Glomerular visceral epithelial cell (primary cell): ENCODE data around the gene TPT1.
"Not testable (repeated sequence)": the region's sequence is repeated elsewhere in the genome, so short reads cannot be mapped to it uniquely, and the experiment has no call there.

Experiments used
- DNase-seq: peaks from one replicate; pipeline ENCODE4 v3.0.0-alpha.2; 2016; ENCODE audit errors: extremely low spot score

Gene TPT1

GRCh38 chr13:45341034-45341798 is at the start of gene TPT1:
Gene TPT1, minus strand, starts transcription at chr13:45341183. Its CDS starts 114 bp downstream, at chr13:45341069.
- DNase-seq, result peak; percentile 100

DNA sequence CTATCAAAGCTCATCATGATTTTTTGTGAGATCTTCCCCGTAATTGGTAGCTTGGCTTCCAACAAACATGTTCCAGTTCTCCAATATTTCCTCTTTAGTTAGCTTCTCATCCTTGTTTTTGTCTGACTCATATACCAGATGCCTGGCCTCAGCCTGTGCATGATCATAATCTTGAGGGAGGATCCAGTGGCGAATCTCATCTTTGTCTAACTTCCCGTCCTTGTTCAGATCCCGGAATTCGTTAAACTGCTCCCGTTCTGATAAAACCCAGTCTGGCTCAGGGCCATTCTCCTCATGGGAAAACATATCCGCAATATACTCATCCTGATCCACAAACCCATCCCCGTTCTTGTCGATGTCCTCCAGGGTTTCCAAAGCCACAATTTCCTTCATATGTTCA is 49.4 kb upstream of the TPT1 start:
- not testable (repeated sequence) for DNase-seq

GRCh38 chr13:45388664-45389063 is 47.7 kb upstream of the TPT1 start:
- no peak for DNase-seq

GRCh38 chr13:45386892-45387575 is 46.1 kb upstream of the TPT1 start:
- not testable (repeated sequence) for DNase-seq

- DNase-seq, result no peak
Measured at GRCh38 chr13:45385907-45386553, 45.0 kb upstream of the TPT1 start.

- DNase-seq, result no peak
Measured at GRCh38 chr13:45385320-45385719, 44.3 kb upstream of the TPT1 start.

- no peak for DNase-seq
Measured at GRCh38 chr13:45384474-45385174, 43.6 kb upstream of the TPT1 start.

GRCh38 chr13:45382739-45383138 is 41.8 kb upstream of the TPT1 start:
- not testable (repeated sequence) for DNase-seq

GRCh38 chr13:45381196-45381595 is 40.2 kb upstream of the TPT1 start:
- no peak for DNase-seq

DNA sequence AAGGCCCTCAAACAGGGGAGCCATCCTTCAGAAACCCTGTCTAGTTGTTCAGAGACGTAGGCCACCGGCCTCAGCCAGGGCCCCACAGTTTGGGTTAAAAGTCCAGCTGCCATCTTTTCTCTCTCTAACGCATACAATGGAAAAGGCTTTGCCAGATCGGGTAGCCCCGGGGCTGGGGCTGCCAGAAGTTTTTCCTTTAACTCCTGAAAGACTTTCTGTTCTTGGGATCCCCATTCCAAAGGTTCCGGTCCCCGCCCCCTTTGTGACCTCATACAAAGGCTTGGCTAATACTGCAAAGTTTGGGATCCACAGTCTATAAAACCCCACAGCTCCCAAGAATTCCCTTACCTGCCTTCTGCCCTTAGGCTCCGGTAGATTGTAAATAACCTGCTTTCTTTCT is 39.7 kb upstream of the TPT1 start:
- DNase-seq, result not testable (repeated sequence)

DNA sequence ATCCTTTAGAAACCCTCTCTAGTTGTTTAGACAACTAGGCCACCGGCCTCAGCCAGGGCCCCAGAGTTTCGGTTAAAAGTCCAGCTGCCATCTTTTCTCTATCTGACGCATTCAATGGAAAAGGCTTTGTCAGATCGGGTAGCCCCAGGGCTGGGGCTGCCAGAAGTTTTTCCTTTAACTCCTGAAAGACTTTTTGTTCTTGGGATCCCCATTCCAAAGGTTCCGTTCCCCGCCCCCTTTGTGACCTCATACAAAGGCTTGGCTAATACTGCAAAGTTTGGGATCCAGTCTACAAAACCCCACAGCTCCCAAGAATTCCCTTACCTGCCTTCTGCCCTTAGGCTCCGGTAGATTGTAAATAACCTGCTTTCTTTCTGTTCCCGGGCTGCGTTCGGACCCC is 38.5 kb upstream of the TPT1 start:
- DNase-seq, result not testable (repeated sequence)

DNA sequence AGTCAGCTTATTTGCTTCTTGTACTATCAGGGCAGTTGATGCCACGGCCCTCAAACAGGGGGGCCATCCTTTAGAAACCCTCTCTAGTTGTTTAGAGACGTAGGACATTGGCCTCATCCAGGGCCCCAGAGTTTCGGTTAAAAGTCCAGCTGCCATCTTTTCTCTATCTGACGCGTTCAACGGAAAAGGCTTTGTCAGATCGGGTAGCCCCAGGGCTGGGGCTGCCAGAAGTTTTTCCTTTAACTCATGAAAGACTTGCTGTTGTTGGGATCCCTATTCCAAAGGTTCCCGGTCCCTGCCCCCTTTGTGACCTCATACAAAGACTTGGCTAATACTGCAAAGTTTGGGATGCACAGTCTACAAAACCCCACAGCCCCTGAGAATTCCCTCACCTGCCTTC is 37.8 kb upstream of the TPT1 start:
- not testable (repeated sequence) for DNase-seq

DNA sequence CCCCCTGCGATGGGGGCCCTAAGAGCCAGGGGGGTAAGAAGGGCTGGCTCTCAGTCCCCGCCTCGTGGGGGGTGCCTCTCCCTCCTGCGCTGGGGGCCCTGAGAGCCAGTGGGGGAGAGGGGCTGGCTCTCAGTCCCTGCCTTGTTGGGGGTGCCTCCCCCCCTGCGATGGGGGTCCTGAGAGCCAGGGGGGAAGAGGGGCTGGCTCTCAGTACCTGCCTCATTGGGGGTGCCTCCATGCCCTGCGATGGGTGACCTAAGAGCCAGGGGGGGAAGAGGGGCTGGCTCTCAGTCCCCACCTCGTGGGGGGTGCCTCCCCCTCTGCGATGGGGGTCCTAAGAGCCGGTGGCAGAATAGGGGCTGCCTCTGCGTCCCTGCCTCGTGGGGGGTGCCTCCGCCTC is 36.3 kb upstream of the TPT1 start:
- not testable (repeated sequence) for DNase-seq

DNA sequence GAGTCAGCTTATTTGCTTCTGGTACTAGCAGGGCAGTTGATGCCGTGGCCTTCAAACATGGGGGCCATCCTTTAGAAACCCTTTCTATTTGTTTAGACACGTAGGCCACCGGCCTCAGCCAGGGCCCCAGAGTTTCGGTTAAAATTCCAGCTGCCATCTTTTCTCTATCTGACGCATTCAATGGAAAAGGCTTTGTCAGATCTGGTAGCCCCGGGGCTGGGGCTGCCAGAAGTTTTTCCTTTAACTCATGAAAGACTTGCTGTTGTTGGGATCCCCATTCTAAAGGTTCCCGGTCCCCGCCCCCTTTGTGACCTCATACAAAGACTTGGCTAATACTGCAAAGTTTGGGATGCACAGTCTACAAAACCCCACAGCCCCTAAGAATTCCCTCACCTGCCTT is 35.7 kb upstream of the TPT1 start:
- not testable (repeated sequence) for DNase-seq

DNA sequence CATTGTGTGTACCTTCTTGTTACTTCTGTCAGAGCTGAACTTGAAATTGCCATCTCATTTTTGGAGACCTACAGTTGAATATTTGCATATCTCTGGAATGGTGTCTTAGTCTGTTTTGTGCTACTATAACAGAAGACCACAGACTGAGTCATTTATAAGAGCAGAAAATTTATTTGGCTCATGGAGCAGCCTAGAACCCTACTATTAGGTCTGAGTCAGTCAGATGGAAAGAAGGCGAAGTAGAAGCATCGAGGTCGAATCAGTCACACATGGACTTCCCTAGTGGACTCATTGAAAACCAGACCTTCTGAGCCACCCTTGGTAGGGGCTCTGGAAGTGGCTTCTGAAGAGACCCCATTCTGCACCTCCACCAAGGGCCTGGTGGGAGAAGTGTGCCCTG is 33.9 kb upstream of the TPT1 start:
- no peak for DNase-seq

DNA sequence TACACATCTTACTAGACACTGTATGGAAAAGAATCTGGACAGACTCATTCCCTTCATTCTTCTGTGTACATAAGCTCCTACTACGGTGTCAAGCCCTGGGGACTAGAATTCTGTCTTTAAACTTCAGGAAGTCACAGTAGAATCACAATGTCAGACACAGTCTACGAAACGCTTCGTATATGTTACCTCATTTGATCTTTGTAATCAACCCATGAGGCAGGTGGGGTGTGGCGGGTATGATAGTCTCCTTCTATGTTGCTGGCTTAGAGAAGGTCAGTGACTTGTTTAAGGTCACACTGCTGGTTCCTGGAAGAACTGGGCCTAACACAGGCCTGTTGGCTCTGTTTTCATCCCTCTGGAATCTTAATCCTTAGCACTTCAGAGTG is 32.2 kb upstream of the TPT1 start:
- no peak for DNase-seq

GRCh38 chr13:45372189-45373161 is 31.5 kb upstream of the TPT1 start:
- DNase-seq, result no peak

DNA sequence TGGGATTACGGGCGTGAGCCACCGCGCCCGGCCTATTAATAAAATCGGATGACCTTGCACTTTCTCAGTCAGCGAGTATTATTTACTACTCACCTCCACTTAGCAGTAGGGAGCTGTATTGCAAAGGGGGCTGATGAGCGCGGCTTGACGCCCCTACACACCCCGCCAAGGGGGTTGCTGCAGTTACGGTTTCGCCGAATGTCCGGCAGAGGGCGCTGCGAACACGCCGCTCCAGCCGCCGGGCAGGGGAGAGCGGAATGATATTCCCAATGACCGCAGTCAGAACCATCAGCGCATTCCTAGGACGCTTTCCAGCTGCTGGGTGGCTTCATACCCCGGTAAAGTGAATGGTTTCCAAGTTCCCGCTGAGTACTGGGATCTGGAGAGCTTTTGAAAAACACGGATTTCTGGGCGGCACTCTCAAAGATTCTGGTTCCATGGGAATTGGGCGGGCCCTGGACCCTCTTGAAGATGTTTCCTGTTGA is 30.0 kb upstream of the TPT1 start:
- peak; percentile 87 for DNase-seq

GRCh38 chr13:45369116-45369515 is 28.1 kb upstream of the TPT1 start:
- DNase-seq, result no peak

DNA sequence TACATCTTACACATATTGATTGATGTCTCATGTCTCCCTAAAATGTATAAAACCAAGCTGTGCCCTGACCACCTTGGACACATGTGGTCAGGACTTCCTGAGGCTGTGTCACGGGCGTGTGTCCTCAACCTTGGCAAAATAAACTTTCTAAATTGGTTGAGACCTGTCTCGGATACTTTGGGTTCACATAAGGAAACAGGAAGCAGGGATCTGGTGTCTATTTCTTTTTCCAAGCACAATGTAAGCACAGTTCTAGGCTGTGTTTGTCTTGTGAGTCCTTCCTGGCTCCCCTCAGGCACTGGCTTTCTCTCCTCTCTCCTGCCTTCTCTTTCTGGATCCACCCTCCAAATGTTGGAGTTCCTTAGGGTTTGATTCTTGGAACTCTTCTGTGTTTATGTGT is 27.6 kb upstream of the TPT1 start:
- peak; percentile 53 for DNase-seq

DNA sequence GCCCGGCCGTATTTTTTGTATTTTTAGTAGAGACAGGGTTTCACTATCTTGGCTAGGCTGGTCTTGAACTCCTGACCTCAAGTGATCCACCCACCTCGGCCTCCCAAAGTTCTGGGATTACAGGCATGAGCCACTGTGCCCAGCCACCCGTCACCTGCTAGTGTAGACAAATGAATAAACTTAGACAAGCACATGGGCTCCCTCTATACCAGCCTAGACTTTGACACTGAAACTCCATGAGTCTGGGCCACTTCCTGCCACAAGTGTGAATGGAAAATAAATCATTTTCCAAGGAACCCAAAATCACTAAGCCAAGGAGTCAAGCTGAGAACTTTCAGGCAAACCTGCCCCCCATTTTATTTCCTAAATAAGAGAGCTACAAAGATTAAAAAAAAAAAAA is 27.0 kb upstream of the TPT1 start:
- DNase-seq, result peak; percentile 62
